GM15510 (cell line): Measurements from ENCODE around the gene HRH1.

Experiments
- POLR2A ChIP-seq: IDR thresholded peaks from 3 replicates; pipeline ENCODE4 v1.6.1; 2011; ENCODE audit warnings: borderline replicate concordance; ENCODE audit not compliant: insufficient read length; ENCODE audit errors: extremely low read depth

HRH1 gene

DNA sequence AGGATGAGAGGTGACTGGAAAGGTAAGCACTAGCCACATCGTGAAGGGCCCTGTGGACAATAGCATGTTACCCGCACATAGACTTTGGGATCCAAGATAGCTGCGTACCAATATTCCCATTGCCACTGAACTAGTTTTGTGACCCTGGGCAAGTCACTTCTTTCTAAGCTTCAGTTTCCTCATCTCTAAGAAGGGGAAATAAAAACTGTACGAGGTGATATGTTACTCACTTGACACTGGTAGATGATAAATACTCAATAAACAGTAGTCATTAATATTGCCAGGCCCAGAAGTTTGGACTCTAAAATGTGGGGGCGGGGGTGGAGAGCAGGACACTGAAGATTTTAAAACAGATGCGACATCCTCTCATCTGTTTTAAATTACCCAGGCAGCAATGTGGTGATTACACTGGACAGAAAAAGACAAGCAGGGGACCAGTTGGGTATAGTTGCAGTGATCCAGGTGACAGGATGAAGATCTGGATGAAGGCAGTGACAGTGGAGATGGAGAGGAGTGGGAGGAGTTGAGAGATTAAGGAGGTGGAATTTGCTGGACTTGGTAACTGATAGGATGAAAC, 120.4 kb downstream of the HRH1 start:
- no peak for TF ChIP-seq POLR2A

- TF ChIP-seq POLR2A, result no peak
Observed at GRCh38 chr3:11275926-11276325, 121.6 kb downstream of the HRH1 start.

DNA sequence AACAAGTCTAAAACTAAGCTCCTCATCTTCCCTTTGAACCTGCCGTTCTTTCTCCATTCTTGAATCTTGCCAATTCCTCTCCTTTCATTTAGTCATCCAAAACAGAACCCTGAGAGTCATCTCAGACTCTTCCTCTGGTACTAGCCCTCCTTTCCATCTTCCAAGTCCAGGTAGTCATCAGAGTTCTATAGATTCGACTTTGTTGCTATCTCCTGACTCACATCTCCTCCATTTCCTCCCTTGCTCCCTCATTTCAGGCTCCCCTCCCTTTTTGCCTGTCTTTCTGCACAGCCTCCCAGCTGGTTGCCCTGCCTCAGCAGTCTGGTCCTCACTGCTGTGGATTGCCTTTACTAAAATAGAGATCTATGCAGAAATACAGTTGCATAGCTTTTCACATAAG, 122.6 kb downstream of the HRH1 start:
- TF ChIP-seq POLR2A, result no peak

GRCh38 chr3:11282250-11283138, 128.2 kb downstream of the HRH1 start:
- no peak for TF ChIP-seq POLR2A

GRCh38 chr3:11283139-11283475, 128.8 kb downstream of the HRH1 start:
- TF ChIP-seq POLR2A, result no peak

DNA sequence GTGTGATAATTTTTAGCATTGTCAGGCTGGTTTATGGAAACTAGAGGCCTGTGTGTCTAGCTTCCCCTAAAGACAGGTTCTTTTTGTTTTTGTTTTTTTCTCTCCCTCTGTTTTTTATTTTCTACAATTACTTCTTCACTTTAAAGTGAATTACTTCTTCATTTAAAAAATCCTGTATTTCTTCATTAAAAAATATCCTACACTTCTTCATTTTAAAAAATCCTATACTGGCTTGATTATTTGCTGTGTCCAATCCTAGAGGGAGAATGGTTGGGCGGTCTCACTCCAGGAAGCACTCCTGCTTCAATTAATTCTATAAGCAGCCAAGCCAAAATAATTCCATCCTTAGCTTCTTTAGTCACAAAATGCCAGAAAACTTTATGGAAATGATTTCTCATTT, 129.7 kb downstream of the HRH1 start:
- TF ChIP-seq POLR2A, result no peak

DNA sequence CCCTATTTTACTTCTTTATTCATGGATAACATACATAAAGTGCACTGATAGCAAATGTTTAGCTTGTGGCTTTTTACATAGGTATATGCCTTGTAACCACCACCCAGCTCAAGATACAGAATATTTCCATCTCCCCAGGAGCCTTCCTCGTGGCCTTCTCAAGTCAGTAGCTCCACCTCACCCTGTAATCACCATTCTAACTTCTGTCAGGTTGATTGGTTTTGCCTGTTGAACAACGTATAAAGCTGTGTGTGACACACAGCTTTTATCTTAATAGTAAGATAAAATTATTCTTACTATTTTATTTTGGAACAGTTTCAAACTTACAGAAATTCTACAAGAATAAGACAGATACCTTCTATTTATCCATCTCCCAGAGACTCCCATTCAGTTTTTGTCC, 131.2 kb downstream of the HRH1 start:
- no peak for TF ChIP-seq POLR2A

GRCh38 chr3:11287404-11287803, 133.1 kb downstream of the HRH1 start:
- no peak for TF ChIP-seq POLR2A

DNA sequence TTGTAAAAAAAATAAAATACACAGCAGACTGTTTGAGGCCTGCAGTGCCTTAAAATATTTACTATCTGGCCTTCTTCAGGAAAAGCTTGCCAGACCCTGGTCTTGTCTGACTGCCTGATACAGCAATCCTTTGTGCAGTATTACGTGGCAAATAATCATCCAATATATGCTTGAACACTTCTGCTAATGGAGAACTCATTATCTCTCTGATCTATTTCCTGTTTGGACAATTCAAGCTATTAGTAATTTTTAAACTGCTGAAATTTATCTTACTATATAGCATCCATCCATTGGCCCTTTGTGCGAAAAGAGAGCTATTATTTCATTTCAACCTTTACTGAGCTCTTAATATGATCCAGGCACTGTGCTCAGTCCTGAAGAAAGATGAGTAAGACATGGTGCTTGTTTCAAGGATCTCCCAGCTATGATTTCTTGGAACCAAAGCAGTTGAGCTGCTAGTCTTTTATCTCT, 133.8 kb downstream of the HRH1 start:
- no peak for TF ChIP-seq POLR2A

DNA sequence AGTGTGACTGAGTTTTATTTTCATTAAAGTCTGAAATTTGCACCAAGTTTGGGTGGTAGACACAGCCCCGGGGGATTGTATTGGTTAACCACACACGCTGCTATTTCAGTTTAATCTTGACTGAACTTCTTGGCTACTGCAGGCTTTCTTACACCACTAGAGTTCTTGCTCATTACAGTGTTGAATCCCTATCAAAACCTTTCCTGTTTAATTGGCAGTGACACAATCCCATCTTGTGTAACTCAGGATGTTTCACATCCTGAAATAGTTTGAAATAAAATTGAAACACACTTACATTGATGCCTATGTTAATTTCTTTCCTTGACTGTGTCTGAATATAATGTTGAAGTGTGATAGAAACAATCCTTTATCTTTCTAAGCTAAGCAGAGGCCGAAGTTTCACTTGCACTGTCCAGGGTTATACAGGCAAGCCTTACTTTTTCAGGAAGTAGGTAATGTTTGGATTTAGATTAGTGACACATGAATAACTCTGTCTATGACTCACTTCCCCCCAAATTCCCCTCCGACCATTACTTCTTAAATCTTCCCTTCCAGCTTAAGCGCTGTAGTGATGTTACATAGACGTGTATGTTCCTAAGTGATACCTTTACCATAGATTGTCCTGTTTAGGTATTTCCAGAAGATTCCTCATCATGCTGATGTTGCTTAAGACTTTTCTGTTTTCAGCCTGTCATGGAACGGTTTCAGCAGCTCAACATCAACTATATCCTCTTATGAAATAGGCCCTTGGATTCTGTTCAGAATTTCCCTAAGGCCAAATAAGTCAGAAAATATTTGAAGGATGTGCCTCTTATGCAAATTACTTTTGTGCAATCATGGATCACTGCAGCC, 134.7 kb downstream of the HRH1 start:
- no peak for TF ChIP-seq POLR2A

DNA sequence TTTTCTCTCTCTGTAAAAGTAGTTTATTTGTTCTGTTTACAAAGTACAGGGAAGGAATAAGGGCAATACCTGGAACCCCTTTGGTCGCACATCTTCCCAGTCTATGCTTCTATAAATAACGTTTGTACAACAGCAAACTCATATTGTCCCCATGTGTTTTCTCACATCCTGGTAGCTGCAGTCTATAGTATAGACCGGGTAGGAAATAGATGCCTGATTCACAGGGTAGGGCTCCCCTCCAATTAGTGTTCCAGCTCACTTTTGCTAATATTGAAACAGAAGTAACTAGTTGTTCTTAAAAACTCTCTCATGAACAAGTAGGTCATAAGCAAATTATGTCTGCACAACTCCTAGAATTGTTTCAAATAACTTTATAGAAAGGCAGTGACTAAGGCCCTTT, 135.6 kb downstream of the HRH1 start:
- no peak for TF ChIP-seq POLR2A

DNA sequence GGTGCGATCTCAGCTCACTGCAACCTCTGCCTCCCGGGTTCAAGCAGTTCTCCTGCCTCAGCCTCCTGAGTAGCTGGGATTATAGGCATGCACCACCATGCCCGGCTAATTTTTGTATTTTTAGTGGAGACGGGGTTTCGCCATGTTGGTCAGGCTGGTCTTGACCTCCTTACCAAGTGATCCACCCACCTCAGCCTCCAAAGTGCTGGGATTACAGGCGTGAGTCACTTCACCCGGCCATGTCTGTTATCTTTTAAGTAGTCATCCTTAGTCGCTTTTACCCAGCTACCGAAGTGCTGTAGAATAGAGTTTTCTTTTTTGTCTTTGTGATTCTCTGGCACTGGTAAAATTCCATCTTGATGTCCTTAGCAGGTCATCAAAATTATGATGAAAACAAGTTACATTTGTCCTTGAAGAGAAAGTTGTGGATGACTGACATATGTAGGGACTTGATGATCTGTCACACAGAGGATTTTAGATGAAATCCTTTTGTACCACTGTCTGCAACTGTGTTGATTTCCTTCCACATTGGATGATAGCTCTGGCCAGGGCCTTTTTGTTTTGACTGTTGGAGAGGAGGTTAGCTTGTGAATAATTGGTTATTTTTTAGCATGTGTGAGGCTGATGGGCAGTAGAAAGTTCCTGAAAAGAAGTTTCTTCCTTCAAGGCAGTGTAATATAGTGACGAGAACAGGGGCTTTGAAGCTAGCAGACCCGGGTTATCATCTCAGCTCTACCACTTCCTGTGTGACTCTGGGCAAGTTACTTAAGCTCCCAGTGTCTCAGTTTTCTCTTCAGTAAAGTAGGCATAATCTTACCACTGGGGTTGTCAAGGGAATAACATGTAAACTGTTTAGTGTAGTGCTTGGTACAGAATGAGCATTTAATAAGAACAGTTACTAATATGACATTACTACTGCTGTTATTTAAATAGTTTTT, 136.7 kb downstream of the HRH1 start:
- no peak for TF ChIP-seq POLR2A

DNA sequence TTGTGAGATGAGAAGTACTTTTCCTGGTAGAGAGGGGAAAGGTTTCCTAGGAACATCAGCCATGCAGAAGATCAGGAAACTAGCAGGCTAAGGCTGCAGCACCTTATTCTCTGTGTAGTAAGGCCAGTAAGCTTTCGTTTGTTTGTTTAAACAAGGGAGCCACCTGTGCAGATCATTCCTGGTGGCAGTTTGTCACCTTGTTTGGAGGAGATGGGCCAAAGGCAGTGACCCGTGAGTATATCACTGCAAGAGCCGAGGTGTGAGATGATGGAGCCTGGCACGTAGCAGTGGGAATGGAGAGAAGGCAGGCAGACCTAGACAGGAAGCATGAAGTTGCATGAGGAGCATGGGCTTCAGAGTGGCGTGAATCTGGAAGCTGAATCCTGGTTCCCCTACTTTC, 137.5 kb downstream of the HRH1 start:
- TF ChIP-seq POLR2A, result no peak

DNA sequence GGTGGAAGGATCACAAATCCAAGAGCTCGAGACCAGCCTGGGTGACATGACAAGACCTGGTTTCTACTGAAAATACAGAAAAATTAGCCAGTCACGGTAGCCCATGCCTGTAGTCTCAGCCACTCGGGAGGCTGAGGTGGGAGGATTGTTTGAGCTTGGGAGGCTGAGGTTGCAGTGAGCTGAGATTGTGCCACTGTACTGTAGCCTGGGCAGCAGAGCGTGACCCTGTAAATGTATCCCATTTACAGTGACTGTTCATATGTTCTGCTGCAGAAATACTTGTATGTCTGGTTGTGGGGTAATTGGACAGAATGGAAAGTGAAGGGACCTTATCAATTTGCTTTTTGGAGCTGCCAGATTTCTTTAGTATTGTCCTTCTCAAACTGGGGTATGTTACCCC, 142.8 kb downstream of the HRH1 start:
- TF ChIP-seq POLR2A, result no peak

DNA sequence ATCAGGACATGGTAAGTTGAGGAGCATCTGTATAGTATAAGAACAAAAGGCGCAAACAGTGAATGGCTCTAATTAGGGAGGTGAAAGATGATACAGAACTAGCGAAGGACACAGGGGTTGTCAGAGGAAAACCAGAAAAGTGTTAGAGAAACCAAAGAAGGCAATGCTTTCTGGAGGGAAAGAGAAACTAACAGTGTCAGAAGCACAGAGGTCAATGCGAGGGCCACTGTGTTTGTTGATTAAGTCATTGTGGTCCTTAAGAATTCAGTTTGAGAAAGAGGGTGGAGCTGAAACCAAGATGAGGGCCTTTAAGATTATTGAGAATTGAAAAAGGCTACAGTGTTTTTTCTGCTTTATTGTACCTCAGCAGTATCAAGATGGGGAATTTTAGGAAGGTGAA, 146.7 kb downstream of the HRH1 start:
- TF ChIP-seq POLR2A, result no peak

GRCh38 chr3:11302444-11302843, 148.2 kb downstream of the HRH1 start:
- no peak for TF ChIP-seq POLR2A
